HG03196 (cell line): ENCODE data around the gene EXOC6B.
A peak's percentile ranks its signal among the peaks of the same experiment; 100 is the strongest.

Experiments used
- ATAC-seq: cut with Tn5 transposase; IDR thresholded peaks from one replicate; pipeline ENCODE4 v1.9.1; 2021; ENCODE audit not compliant: unreplicated experiment

Gene EXOC6B

DNA sequence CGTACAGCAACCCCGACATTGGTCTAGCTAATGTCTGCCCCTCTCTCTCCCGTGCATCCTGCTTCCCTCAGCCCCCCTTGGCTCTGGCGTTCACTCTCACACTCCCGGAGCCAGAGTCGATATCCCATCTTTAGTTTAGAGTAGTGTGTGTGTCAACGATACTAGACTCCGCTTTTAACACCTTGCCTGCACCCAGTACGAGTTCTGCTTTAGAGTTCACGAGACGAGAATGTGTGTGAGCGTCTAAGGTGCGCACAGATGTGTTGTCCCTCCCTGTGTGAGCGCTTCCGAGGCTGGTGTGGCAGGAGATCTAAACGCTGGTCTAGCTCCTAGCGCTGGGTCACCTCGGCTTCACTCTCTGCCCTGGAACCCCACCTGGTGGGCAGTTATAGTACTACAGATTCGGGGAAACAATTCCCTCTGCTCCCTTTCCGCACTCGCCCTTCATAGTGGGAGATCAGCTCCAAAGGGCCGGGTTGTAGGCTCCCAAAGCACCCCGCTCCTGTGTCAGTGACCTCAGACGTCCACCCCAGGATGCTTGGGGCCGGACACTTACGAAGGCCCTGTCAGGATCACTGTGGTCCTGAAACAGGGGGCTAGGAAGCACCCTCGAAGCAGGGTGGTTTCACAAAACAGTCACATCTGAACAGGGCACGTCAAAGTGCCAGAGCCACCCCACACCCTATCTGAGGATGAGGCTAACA, 675.5 kb downstream of the EXOC6B start:
- ATAC-seq, result peak; percentile 77

DNA sequence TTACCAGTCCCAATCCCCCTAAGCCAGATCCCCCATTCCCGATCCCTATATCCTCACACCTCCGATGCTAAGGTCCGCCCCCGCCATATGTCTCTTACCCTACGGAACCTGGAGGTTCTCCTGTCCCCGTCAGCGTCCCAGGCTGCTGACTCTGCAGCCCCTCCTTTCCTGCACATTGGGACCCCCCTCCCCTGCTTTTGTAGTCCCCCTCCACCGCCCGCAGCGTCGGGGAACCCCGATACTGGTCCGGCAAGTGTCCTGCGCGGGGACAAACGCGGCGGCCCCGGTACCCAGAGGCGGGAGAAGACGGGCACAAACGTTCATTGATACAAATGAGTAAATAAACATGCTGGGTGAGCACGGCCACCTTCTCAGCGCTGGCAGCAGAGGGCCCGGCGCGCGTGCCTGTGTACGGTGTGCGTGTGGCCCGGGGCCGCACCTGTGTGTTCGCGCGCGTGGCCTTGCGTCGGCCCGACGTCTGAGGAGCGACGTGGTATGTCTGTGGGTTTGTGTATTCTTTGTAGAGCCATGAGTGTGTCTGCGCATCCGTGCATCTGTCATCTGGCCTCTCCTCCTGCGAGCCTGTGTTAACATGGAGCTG, 676.2 kb downstream of the EXOC6B start:
- no peak for ATAC-seq

DNA sequence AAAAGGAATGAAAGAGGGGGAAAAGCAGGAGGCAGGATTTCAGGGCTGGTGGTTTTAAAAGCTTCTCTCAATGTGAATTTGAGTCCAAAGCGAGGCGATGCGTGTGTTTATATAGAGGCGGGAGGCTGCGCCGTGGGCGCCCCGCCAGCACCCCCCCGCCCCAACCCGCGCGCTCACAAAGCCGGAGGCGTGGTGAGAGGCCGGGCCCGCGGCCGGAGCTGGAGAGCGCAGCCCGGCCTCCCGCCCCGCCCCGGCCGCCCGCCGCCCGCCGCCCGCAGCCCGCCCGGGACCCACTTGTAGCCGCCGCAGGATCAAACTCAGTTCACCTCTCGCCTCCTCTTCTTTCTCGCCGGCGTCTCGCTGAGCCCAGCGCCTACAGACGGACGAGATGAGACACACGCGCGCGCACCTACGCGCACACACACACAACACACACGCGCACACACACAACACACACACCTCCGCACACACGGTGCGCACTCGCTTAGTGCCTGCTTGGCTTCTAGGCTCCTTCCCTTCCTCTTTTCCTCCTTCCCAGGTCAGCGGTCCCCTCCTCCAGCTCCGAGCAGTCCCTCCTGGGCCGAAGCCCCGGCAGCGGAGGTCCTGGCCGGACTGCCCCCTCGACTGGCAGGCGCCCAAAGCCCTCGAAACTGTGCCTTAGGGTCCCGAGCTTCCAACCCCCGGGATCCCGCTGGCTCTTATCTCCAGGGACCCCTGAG, 676.8 kb downstream of the EXOC6B start:
- ATAC-seq, result no peak

DNA sequence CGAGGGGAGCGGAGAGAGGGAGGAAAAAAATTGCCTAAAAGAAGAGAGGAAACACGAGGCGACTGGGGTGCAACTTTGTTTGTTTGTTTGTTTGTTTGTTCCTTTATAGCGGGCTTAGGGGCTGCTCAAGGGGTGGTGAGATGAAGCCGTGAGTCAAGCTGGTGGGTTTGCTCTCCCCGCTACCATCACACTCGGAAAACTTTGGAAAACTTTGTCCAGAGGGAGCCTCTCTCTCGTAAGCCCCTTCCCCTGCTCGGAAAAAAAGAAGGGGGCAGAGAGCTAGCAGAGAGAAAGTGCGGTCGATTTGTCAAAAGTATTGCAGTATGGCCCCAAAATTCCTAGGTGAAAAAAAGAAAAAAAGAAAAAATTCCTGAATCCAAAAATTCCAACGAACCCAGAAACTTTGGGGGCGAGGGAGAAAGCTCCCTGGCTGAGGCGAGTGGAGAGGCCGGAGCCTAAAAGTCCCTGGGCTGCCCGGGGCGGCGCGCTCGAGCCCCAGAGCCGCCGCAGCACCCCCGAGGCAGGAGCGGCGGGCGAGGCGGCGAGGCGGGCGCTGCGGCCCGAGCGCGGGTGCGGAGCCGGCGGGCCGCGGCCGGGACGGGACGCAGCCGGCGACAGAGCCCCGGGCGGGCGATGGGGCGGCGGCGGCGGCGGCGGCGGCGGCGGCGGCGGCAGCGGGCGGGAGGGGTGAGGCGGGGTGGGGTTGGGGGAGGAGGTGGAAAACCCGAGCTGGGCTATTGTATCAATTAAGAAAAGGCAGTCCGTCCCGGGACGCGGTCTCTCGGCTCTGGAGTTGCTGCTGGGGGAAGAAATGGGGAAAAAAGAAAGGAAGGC, 677.6 kb downstream of the EXOC6B start:
- ATAC-seq, result no peak

DNA sequence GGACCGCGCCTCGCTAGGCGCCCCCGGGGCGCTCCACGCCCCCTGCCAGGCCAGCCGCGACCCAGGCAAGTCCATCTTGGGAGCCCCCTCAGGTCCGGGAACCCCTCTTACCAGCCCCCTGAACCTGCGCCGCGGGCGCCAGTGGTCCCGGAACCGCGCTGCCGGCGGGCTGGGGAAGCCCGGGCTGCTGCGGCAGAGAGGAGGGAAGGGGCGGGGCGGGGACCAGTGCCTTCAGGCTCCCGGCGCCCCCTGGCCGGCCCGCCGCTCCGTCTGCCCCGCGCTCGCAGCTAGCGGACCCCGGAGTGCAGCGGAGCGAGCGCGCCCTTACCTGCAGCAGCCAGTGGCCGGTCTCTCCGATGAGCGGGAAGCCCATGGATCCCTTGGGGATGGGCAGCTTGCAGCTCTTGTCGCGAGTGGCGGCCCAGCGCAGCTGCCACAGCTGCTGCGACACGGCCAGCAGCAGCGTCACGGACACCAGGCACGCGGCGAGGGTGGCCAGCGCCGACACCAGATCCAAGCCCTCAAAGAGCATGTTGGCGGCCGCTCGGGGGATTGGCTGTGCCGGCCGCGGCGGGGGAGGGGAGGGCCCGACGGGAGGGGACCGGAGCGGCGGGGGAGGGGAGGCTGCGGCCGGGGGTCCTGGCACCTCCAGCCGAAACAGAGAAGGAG, 678.4 kb downstream of the EXOC6B start, which contains the start of gene CYP26B1:
TSS of gene CYP26B1 (minus strand) at position 560 of the 669 bp plus-strand sequence. CDS start at position 532, 28 bp downstream.
- ATAC-seq, result no peak

DNA sequence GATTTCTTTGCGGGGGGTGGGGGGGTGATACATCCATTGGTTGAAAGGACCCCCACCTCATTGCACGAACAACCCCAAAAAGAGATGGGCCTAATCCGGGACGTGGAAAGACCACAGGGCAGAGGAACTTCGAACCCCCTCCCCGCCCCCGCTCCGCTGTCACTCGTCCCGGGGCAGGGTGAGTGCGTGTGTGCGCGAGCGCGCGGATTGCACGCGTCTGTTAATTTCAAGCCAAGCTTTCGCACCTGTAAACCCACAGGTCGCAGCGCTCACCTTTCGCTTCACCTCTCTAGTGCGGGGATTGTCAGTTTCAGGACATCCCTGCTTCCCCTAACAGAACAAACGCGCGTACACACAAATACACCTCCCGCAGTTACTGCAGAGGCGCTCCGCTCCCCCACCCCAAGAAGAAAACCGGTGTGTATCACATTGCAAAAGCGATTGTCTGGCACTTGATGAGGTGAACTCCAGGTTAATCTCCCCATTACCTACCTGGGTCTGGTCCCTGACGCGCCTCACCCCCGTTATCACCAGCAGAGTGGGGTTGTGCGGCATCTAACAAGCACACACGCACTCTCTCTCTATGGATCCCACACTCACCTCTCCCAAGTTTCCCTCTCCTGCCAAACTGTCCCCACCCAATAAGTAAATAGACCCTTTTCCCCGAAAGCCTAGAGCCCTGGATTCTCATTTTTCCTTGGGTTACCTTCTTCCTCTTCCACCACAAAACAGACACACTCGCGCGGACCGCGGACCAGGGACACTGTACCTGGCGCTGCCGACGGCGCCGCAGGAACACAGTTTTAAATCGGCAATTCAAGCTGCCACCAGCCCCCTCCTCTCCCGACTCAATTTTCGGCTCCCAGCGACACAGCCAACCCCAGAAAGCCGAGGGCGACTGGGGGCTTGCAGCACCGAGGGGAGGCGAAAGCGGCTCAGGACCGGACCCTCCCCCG, 679.2 kb downstream of the EXOC6B start:
- no peak for ATAC-seq

DNA sequence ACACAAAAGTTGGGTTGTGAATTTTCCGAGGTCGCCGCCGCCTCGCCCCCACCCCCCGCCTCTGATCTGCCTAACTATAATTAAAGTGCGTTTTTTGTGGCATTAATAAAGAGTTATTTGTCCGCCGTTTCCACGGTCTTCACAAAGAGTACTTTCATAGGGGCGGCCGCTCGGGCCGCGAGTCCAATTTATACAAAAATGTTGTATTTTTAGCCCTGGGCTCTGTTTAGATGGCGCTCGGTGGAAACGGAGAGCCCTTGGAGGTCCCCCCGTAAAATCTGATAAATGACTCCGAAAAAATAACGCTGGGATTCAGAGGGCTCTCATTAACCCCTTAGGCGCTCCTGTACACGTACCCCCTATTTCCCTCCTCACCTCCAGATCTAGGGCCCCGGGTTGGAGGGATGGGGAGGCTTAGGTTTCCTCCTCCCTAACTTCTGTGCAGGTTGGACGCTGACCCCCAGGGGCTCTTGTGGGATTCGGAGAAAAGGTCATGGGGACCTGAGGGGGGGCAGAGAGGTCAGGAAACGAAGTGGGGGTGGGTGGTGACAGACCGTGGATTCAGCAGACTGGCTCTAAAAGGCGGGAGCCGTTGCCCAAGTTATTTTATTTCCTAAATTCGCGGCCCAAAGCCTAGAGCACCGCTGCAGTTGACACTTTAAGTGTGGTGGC, 680.0 kb downstream of the EXOC6B start:
- ATAC-seq, result no peak

DNA sequence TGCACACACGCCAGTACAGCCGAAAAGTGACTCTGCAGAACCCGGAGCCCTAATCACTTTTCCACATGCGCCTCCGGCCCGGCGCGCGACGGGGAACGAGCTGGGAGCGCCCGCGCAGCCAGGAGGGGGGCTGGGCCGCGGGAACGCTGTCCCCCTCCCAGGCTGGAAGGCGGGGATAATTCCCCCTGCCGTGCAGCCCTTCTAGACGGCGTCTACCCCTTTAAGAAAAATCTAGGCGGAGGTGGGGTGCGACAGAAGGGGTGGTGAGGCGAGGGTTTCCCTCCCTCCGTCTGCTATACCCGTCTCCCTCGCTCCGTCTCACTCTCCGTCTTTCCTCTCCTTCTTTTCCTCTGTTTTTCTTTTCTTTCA, 680.6 kb downstream of the EXOC6B start:
- no peak for ATAC-seq

DNA sequence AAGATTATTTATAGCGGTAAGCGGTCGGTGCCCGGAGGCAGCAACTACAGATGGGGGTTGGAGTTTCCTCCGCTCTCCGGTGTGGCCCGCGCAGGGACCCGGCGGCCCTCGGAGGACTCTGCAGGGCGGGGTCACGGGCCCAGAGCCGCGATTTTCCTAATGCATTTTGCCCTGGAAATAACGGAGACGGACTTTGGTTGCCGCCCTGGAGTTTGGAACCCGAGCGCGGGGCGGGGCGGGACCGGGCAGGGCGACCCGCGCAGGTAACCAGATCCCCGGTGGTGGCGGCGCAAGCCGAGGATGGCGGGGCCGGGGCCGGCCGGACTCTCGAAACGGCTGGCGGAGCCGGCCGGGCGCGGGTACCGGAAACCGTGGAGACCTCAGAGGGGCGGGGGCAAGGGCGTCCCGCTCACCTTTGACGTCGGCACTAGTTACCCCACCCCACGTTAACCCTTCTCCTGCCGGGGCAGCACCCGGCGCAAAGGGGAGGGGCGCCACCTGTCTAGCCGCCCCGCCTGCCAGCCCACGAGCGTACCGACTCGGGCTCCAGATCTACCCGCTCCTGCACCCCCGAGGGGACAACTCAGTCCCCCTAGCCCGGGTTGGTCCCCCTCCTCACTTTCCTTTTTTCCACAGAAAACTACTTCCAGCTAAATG, 681.1 kb downstream of the EXOC6B start:
- no peak for ATAC-seq

DNA sequence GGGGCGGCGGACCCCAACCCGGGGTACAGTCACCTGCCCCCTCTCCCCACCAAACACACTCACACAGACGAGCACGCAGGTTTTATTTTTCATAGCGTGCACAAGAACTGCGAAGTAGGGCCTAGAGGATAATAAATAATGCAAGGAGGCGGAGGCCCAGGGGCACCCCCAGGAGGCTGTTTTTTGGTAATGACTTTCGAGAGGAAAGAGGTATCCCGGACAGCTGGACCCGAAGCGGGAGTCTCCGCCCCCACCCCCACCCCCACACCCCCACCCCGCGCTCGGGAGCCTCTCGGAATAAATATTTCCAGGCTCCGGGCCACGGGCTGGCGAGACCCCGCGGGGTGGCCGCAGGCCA, 681.6 kb downstream of the EXOC6B start:
- no peak for ATAC-seq

DNA sequence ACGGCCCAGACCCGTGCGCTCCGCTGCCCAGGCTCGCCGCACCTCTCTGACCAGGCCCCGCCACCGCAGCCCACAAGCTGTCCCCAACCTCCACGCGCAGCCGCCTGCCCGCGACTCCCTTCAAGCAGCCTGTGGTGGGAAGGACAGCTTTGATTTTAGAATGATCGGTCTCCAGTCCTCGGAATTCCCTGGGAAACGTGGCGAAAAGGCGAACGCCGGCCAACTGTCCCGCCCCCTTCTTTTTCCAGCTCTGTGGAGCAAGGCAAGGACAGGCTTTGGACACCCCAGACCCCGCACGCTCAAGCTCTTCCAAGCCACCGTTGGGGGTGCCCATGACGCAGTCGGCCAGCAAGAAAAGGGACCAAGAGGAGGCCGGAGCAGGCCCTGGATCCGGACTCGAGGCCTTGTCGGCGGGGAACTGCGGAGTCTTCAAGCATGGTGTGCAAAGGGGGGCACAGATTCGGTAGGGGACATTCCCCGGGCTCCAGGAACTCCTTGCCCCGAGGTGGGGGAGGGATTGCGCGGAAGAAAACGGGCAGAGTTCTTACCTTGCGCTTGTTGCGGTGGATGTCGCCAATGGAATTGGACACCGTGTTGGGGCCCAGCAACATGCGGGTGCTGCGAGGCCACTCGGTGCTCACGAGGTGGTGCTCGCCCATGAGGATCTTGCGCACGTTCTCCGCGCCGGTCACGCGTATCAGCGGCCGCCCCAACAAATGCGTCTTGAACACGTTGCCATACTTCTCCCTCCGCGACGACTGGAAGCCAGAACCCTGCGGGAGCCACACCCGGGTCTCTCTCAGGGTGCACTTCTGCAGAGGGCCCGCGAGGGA, 682.2 kb downstream of the EXOC6B start:
- ATAC-seq, result no peak

DNA sequence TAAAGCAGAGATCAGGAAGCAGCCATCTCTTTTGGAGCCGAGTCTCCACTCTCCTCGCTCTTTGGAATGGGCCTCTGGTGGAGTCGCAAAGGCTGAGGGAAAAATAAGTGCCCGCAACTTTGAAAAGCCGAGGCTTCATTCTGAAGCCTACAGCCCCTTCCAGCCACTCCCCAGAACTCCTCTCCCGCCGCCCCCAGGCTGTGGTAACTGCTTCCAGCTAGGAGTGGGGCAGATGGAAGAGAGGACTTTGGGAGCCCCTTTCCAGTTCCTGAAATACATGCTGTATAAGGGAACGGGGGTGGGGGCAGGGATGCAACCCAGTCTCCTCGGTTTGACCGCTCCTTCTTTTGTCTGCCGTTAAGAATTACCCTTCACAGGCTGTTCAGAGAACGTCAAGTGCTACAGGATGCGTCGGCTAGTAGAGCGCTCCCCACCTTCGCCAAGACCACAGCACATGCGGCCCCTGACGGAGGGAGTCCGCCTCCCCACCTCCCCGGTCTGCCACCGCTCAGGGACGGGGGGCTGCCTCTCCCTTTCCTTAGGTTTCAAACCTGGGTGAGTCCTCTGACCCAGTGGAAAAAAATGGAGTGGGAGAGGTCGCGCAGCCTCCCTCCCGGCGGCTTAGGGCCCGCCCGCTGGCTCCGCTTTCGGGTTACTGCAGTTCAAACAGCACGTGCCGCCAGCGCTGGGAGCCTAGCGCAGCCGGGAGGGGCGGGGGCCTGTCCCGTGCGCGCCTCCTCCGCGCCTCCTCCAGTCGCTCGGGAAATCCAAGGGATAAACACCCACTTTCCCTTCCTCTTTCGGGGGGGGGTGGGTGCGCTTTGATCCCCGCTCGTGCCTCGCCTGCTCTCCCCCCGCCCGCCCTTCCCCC, 683.0 kb downstream of the EXOC6B start:
- ATAC-seq, result no peak

DNA sequence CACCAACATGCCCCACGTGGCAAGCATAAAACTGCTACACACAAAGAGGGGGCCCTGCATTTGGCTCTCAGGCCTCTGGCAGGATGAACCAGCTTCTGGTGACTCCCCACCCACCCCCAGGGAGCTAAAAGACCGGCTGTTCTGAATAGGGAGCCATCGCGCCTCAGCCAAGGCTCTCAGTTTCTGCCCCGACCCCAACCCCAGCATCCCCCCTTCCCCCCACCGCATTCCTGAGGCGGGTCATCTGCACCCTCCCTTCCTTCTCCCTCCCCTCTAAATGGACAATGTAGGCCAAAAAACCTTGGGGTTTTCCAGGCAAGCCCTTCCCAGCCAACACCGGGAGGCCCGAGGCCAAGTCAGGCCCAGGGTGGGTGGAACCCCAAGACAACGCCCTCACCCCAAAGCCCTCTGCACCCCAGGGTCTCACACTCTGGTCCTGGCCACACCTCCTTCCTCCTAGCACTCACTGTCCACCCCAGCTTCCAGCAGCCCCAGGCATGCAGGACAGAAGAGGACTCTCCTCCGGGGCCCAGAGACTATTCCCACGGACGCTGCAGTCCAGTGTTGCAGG, 683.9 kb downstream of the EXOC6B start:
- ATAC-seq, result no peak

DNA sequence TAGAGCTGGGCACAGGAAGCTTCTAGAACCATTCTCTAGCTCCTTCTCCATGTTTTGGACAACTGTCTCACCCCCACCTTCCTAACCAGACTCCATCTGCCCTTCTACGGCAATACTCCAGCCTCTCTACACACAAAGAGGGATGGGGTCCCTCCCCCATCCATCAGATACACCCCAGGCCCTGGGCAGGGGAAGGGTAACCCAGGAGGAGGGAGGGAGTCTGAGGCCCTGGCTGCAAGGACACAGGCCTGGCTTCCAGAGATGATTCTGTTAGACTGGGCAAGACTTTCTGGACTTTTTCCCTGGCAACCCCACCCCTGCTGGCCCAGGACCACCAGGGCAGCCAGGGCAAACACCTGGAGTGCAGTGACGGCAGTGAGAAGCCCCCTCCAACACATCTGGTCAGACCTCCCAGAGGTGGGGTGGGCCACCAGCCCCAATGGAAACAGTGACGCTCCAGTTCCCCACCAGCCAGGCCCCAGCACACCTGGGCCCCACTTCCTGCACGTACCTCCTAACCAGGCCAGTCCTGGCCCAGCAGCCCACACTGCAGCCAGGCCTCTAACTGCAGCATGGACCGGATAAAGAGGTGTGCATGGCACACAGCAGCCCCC, 684.7 kb downstream of the EXOC6B start:
- ATAC-seq, result no peak

DNA sequence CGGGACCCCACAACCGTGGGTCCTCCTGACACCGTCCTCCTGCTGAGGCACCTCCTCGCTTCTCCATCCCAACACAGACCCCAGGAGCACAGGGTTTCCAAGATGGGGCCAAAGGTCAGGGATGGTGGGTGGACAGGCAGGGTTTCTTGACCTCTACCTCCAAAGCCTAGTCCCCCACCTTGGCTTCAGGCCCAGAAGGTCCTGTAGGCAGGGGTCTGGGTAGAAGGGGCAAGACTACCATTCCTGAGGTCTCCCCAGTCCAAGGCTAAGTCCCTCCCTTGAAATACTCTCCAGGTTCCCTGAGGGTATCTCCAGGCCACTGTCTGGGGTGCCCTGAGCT, 685.2 kb downstream of the EXOC6B start:
- no peak for ATAC-seq
